Cardiac muscle cell (in vitro differentiated cells and primary cell): ENCODE results near the gene PIP4K2A. TPM values are rescaled to one million over a fixed set of nuclear protein-coding genes. Genes with fewer than 3 reads are reported as not detected.

Source experiments
- DNase-seq, 2 donors: peaks; one replicate each; pipeline versions ENCODE4 v3.0.0 to v3.0.0-alpha.2; 2010 to 2017; ENCODE audit warnings: low read depth in 1 of 2, low spot score in 1 of 2
- H3K27ac ChIP-seq: fragments of 200-600 bp; sonication (generic); 2 replicates; pipeline ENCODE4 v1.5.1; 2016
- H3K27me3 ChIP-seq: fragments of 200-600 bp; sonication (generic); 2 replicates; pipeline ENCODE4 v1.6.0; 2016; ENCODE audit warnings: control low read depth
- H3K36me3 ChIP-seq: fragments of 200-600 bp; sonication (generic); 2 replicates; pipeline ENCODE4 v1.5.1; 2016; ENCODE audit warnings: control low read depth
- H3K4me1 ChIP-seq: fragments of 200-600 bp; sonication (generic); 2 replicates; pipeline ENCODE4 v1.8.1; 2017; ENCODE audit warnings: low read depth, mild to moderate bottlenecking, mixed run types
- H3K4me3 ChIP-seq: fragments of 200-600 bp; sonication (generic); 2 replicates; pipeline ENCODE4 v1.5.1; 2016; ENCODE audit warnings: mild to moderate bottlenecking
- H3K9me3 ChIP-seq: fragments of 200-600 bp; sonication (generic); 2 replicates; pipeline ENCODE4 v1.5.1; 2017; ENCODE audit warnings: low read depth, mild to moderate bottlenecking, control low read depth
- CTCF ChIP-seq: IDR thresholded peaks from 2 replicates; pipeline ENCODE4 v1.5.1; 2012; ENCODE audit warnings: low read depth, mild to moderate bottlenecking, low read length
- polyA plus RNA-seq: library from polyadenylated mRNA; unstranded; fragments of >200 nt; fragmentation: Nextera tagmentation; extraction: Ambion mirVana; gene quantifications from 2 replicates; pipeline ENCODE4 v1.2.1, GENCODE V29; 2016
- total RNA-seq: library from RNA; depleted of rRNA; stranded (reverse); fragments of >200 nt; gene quantifications from 2 replicates; pipeline ENCODE4 v1.2.3, GENCODE V29; 2016

PIP4K2A gene
- total and polyA plus RNA-seq, 2 experiments from 2014 or later: 12.1 to 23.9 TPM

GRCh38 chr10:22677333-22677732, 37.0 kb downstream of the PIP4K2A start:
- DNase-seq: no peak
- Histone ChIP-seq H3K4me1 (no peaks in the 10 kb centered on the region), H3K9me3 (no peaks in the 10 kb centered on the region), H3K36me3 (no peaks in the 10 kb centered on the region), H3K4me3 (no peak overlapping the region), H3K27ac (no peak overlapping the region), H3K27me3 (no peaks in the 10 kb centered on the region)
- no peak for TF ChIP-seq CTCF

GRCh38 chr10:22676435-22676834, 37.9 kb downstream of the PIP4K2A start:
- no peaks in the 10 kb centered on the region for H3K36me3 ChIP-seq
- no peaks in the 10 kb centered on the region for H3K4me1 ChIP-seq
- H3K27me3 ChIP-seq: no peaks in the 10 kb centered on the region
- no peak for DNase-seq
- H3K9me3 ChIP-seq: no peaks in the 10 kb centered on the region
- H3K4me3 ChIP-seq: no peak overlapping the region
- TF ChIP-seq CTCF: no peak
- H3K27ac ChIP-seq: no peak overlapping the region

- no peak for TF ChIP-seq CTCF
- DNase-seq: peak in 1 of 2 donors; percentile 38
- Histone ChIP-seq H3K9me3 (no peaks in the 10 kb centered on the region), H3K27me3 (no peaks in the 10 kb centered on the region), H3K27ac (no peak overlapping the region), H3K36me3 (no peaks in the 10 kb centered on the region), H3K4me3 (no peak overlapping the region), H3K4me1 (no peaks in the 10 kb centered on the region)
Measured at GRCh38 chr10:22674573-22674930, 39.8 kb downstream of the PIP4K2A start.

DNA sequence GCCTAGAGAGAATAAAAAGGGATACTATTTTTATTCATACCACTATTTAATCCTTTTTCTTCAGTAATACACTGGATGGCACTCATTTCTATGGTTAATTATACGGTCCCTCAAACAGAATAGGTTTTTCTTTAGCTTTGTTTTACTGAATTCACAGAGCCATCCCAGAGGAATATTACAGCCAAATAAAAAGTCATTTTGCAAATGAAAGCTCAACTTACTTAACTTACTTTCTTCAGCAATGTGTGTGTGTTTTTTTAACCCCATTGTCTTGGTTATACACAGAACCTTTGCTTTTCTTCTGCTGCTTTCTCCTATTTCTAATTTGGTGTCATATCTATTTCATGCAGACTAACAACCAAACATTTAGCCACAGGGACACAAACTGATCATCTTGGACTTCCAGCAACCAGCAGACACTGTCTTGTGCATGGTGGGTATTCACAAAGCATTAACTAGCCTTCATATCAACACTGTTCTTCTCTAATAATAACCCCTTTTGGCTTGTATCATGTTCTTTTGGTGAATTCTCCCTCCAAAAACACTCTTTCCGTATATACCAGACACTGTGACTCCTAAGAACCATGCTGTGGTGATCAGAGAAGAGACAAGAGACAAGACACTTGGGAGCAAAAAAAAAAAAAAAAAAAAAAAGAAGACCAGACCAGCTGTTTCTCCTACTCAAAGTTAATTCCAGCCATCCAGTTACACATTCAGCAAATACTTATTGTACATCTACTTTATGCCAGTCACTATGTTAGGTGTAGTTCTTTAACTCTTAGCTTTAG, 40.4 kb downstream of the PIP4K2A start:
- no peak overlapping the region for H3K27ac ChIP-seq
- no peak for DNase-seq
- no peaks in the 10 kb centered on the region for H3K27me3 ChIP-seq
- no peak overlapping the region for H3K4me3 ChIP-seq
- H3K36me3 ChIP-seq: no peaks in the 10 kb centered on the region
- TF ChIP-seq CTCF: no peak
- no peaks in the 10 kb centered on the region for H3K9me3 ChIP-seq
- H3K4me1 ChIP-seq: no peaks in the 10 kb centered on the region

- no peaks in the 10 kb centered on the region for H3K9me3 ChIP-seq
- no peak for TF ChIP-seq CTCF
- H3K27me3 ChIP-seq: no peaks in the 10 kb centered on the region
- DNase-seq: no peak
- no peaks in the 10 kb centered on the region for H3K4me1 ChIP-seq
- H3K4me3 ChIP-seq: no peak overlapping the region
- no peaks in the 10 kb centered on the region for H3K36me3 ChIP-seq
- H3K27ac ChIP-seq: no peak overlapping the region
Measured at GRCh38 chr10:22673091-22673392, 41.3 kb downstream of the PIP4K2A start.
